HCT116 (cell line): ENCODE measurements around the gene MADCAM1.

Experiments used
- CEBPB ChIP-seq: IDR thresholded peaks from 2 replicates; pipeline ENCODE4 v1.6.1; 2012; ENCODE audit warnings: low read depth
- CTCF ChIP-seq, 3 experiments: fragments of 200-600 bp in 1 of 3; sonication (generic) in 1 of 3; IDR thresholded peaks in 2 of 3; conservative IDR thresholded peaks in 1 of 3; 2 replicates each; pipeline ENCODE4 v1.5.1; 2012 to 2017; ENCODE audit warnings: low read depth in 2 of 3, low read length in 2 of 3, antibody characterized with exemption in 1 of 3, borderline replicate concordance in 1 of 3, control low read depth in 1 of 3, mild to moderate bottlenecking in 1 of 3, mixed read lengths in 1 of 3, mixed run types in 1 of 3, moderate library complexity in 1 of 3; ENCODE audit not compliant: insufficient read depth in 1 of 3
- EGR1 ChIP-seq: IDR thresholded peaks from 2 replicates; pipeline ENCODE4 v1.6.1; 2012; ENCODE audit warnings: low read depth
- ELF1 ChIP-seq: IDR thresholded peaks from 2 replicates; pipeline ENCODE4 v1.6.1; 2012; ENCODE audit warnings: low read depth, borderline replicate concordance
- EZH2 ChIP-seq: fragments of 200-600 bp; sonication (generic); IDR thresholded peaks from 2 replicates; pipeline ENCODE4 v1.6.1; 2017; ENCODE audit warnings: antibody characterized with exemption, mixed run types
- EZH2phosphoT487 ChIP-seq: fragments of 200-600 bp; IDR thresholded peaks from 2 replicates; pipeline ENCODE4 v1.6.1; 2018; ENCODE audit warnings: antibody characterized with exemption, borderline replicate concordance
- JUND ChIP-seq: IDR thresholded peaks from 2 replicates; pipeline ENCODE4 v1.6.1; 2012
- MAX ChIP-seq: IDR thresholded peaks from 2 replicates; pipeline ENCODE4 v1.6.1; 2012
- POLR2A ChIP-seq: IDR thresholded peaks from 2 replicates; pipeline ENCODE4 v1.7.0; 2011; ENCODE audit warnings: borderline replicate concordance; ENCODE audit not compliant: insufficient read depth, insufficient read length; ENCODE audit errors: extremely low read depth
- POLR2AphosphoS5 ChIP-seq: IDR thresholded peaks from 2 replicates; pipeline ENCODE4 v1.6.1; 2011; ENCODE audit warnings: mild to moderate bottlenecking, low read depth, low read length, moderate library complexity
- SRF ChIP-seq: IDR thresholded peaks from 2 replicates; pipeline ENCODE4 v1.6.1; 2012; ENCODE audit warnings: low read depth
- TCF7L2 ChIP-seq: IDR thresholded peaks from 2 replicates; pipeline ENCODE4 v1.7.0; 2011; ENCODE audit warnings: borderline replicate concordance, inconsistent platforms; ENCODE audit not compliant: insufficient read depth, insufficient read length; ENCODE audit errors: extremely low read depth
- YY1 ChIP-seq: IDR thresholded peaks from 2 replicates; pipeline ENCODE4 v1.6.1; 2011; ENCODE audit warnings: low read length, low read depth, moderate library complexity, mild to moderate bottlenecking; ENCODE audit not compliant: insufficient replicate concordance; ENCODE audit errors: extremely low read depth
- ZNF274 ChIP-seq: fragments of 200-500 bp; sonication (Bioruptor generic); IDR thresholded peaks from 2 replicates; pipeline ENCODE4 v1.6.1; 2014; ENCODE audit warnings: mild to moderate bottlenecking, low read depth, low read length, inconsistent platforms

DNA sequence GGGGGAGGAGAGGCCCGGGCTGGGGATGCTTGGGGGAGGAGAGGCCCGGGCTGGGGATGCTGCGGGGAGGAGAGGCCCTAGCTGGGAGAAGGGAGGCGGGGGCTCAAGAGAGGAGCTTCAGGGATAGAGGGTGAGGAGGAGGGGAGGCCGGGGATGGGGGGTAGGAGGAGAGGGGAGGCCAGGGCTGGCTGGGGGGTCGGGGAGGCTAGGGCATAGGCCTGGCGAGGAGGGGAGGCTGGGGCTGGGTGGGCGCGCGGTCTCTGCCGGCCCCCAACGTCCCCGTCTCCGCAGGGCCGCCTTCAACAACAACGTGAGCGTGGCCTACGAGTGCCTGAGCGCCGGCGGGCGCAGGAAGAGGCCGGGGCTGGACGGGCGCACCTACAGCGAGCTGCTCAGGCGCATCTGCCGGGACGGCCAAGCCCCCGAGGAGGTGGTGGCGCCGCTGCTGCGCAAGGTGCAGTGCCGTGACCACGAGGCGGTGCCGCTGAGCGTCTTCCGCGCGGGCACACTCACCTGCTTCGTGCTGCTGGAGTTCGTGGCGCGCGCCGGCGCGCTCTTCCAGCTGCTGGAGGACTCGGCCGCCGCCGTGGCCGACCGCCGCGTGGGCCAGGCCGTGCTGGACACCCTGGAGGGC lies 22.4 kb downstream of the MADCAM1 start:
- TF ChIP-seq TCF7L2: no peak
- TF ChIP-seq EGR1: no peak
- TF ChIP-seq POLR2A: no peak
- no peak for TF ChIP-seq CTCF (IDR thresholded peaks at IDR 0.05 in 2 of 3, conservative IDR thresholded peaks at IDR 0.05 in 1 of 3; ENCODE audit: borderline replicate concordance in 1 of 3, insufficient read depth in 1 of 3, low read depth in 2 of 3, low read length in 2 of 3)
- TF ChIP-seq SRF: no peak
- TF ChIP-seq ZNF274: no peak
- no peak for TF ChIP-seq EZH2
- TF ChIP-seq ELF1: no peak
- no peak for TF ChIP-seq YY1
- no peak for TF ChIP-seq EZH2phosphoT487
- no peak for TF ChIP-seq CEBPB
- no peak for TF ChIP-seq MAX
- no peak for TF ChIP-seq POLR2AphosphoS5
- TF ChIP-seq JUND: no peak
